Activated naive CD8-positive, alpha-beta T cell treated with anti-CD3 and anti-CD28 coated beads, Interleukin-2, amount 10 ng/mL, durations not matched to agents 7 days and 5 days (primary cell): ENCODE results near the gene TNFRSF21. TPM values are rescaled to one million over a fixed set of nuclear protein-coding genes. Genes with fewer than 3 reads are reported as not detected.
"Not testable (repeated sequence)": the region's sequence is repeated elsewhere in the genome, so short reads cannot be mapped to it uniquely, and the experiment has no call there.

Source experiments
- ATAC-seq: fragments of 150-1000 bp; cut with Tn5 transposase; one replicate; pipeline ENCODE4 v1.10.0; 2021; ENCODE audit warnings: low read depth, moderate library complexity
- POLR2A ChIA-PET: fragments of 350-600 bp; sonication (Branson Sonifier 250); formaldehyde crosslinking; loops from one replicate; lab custom pipeline; 2021; ENCODE audit warnings: antibody characterized with exemption; lab: Charles Lee
- DNase-seq: peaks from one replicate; pipeline ENCODE4 v3.0.0; 2021
- H3K27ac Mint-ChIP-seq: one replicate; pipeline ENCODE4 v1.8.0; 2022; ENCODE audit warnings: mild to moderate bottlenecking, mixed read lengths
- H3K27me3 Mint-ChIP-seq: one replicate; pipeline ENCODE4 v1.8.0; 2022; ENCODE audit warnings: mild to moderate bottlenecking, moderate library complexity, mixed read lengths
- H3K36me3 Mint-ChIP-seq: one replicate; pipeline ENCODE4 v1.8.0; 2021; ENCODE audit warnings: mild to moderate bottlenecking, mixed read lengths
- H3K4me1 Mint-ChIP-seq: one replicate; pipeline ENCODE4 v1.8.0; 2021; ENCODE audit warnings: mixed read lengths
- H3K4me3 Mint-ChIP-seq: one replicate; pipeline ENCODE4 v1.8.0; 2022; ENCODE audit warnings: mild to moderate bottlenecking, moderate library complexity, mixed read lengths
- H3K9me3 Mint-ChIP-seq: one replicate; pipeline ENCODE4 v1.8.0; 2021; ENCODE audit warnings: mixed read lengths
- total RNA-seq, 2 experiments: library from RNA; stranded (reverse); gene quantifications; one replicate each; pipeline ENCODE4 v1.2.3, GENCODE V29; 2021

TNFRSF21 gene
- total RNA-seq, 2 experiments from 2014 or later: 0.62 to 0.83 TPM

DNA sequence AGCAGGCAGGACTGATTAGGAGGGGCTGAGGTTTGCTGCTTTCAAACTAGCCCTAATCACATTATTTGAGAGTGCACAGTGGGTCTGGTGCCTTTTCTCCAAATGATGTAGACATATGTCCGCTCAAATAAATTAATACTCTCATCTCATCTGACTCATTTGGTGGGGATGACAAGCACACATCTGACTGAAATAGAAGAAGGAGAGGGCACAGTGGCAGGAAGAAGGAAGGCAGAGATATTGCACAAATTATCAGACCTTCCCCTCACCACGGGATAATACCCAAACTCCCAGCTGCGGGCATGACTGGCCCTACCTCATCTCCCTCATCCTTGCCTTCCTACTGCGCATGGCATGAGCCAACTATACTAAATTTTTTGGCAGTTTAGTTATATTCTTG lies 33.9 kb upstream of the TNFRSF21 start:
- POLR2A ChIA-PET: no interaction called here
- Mint-ChIP-seq H3K9me3 (no peaks in the 10 kb centered on the region), H3K4me1 (no peaks in the 10 kb centered on the region), H3K4me3 (no peak overlapping the region), H3K27me3 (peaks cover 27% of the 10 kb centered on the region), H3K27ac (no peak overlapping the region), H3K36me3 (no peaks in the 10 kb centered on the region)
- ATAC-seq (no peak), DNase-seq (no peak)

GRCh38 chr6:47342824-47343223 lies 33.1 kb upstream of the TNFRSF21 start:
- Mint-ChIP-seq H3K27me3 (peaks cover 26% of the 10 kb centered on the region), H3K27ac (no peak overlapping the region), H3K36me3 (no peaks in the 10 kb centered on the region), H3K9me3 (no peaks in the 10 kb centered on the region), H3K4me1 (no peaks in the 10 kb centered on the region), H3K4me3 (no peak overlapping the region)
- no peak for DNase-seq
- ATAC-seq: no peak
- POLR2A ChIA-PET: no interaction called here

DNA sequence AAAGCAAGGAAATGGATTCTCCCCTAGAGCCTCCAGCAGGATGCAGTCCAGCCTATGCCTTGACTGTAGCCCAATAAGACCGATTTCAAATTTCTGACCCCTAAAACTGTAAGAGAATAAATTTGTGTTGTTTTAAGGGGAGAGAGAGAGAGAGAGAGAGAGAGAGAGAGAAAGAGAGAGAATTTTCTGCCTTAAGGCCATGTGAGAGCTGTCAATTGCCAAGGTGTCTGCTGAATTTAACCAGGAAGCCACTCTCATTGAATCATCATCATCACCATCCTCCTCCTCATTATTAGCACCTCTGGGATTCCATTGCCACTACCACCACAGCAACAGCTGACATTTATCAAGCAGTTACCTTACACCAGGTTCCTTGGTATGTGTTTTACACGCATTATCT lies 27.8 kb upstream of the TNFRSF21 start:
- Mint-ChIP-seq H3K4me3 (no peak overlapping the region), H3K27me3 (peaks cover 19% of the 10 kb centered on the region), H3K9me3 (peaks cover 2% of the 10 kb centered on the region), H3K4me1 (no peaks in the 10 kb centered on the region), H3K36me3 (no peaks in the 10 kb centered on the region), H3K27ac (no peak overlapping the region)
- DNase-seq (no peak), ATAC-seq (no peak)
- POLR2A ChIA-PET: no interaction called here

DNA sequence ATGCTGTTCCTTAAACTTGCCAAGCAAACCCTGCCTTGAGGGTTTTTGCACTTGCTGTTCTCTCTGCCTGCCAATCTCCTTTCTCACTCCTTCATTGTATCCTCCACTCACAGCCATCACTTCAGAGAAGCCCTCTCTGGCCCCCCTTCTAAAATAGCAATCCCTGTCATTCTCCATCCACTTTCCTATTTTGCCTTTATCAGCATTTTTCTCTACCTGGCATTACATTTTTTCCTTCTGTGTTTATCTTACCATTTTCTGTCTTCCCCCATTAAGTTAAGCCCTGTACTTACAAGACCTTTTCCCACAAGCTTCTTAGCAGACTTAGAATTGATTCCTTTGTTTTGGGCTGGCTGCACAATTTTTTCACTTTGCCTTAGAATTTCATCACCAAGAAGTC lies 26.6 kb upstream of the TNFRSF21 start:
- Mint-ChIP-seq H3K9me3 (peaks cover 4% of the 10 kb centered on the region), H3K27ac (no peak overlapping the region), H3K4me1 (no peaks in the 10 kb centered on the region), H3K4me3 (no peak overlapping the region), H3K36me3 (no peaks in the 10 kb centered on the region), H3K27me3 (peaks cover 26% of the 10 kb centered on the region)
- DNase-seq (no peak), ATAC-seq (no peak)
- POLR2A ChIA-PET: no interaction called here

- DNase-seq: no peak
- POLR2A ChIA-PET: no interaction called here
- no peak overlapping the region for H3K4me3 Mint-ChIP-seq
- peaks cover 2% of the 10 kb centered on the region for H3K36me3 Mint-ChIP-seq
- peaks cover 28% of the 10 kb centered on the region for H3K27me3 Mint-ChIP-seq
- H3K9me3 Mint-ChIP-seq: peaks cover 4% of the 10 kb centered on the region
- H3K27ac Mint-ChIP-seq: no peak overlapping the region
- no peak for ATAC-seq
- H3K4me1 Mint-ChIP-seq: no peaks in the 10 kb centered on the region
Observed at GRCh38 chr6:47335466-47335865, 25.8 kb upstream of the TNFRSF21 start.

DNA sequence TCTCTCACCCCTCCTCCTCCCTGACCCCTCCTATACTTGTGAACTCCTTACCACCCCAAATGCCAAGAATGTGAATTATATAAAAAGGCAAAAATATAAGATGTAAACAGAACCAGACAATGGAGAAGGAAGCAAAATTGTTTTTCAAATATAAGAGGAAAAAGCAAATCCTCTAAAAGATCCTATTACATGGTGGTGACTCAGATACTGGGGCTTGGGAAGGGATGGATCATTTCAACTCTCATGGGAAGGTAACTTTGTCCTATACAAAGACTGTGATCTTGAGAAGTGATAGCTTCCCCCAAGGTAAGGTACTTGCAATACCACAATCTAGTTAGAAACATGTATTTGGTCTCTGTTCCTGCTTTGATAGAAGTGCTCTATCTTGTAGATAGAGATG lies 24.6 kb upstream of the TNFRSF21 start:
- POLR2A ChIA-PET: no interaction called here
- no peak overlapping the region for H3K4me3 Mint-ChIP-seq
- ATAC-seq (no peak), DNase-seq (no peak)
- H3K27ac Mint-ChIP-seq: no peak overlapping the region
- H3K36me3 Mint-ChIP-seq: peaks cover 2% of the 10 kb centered on the region
- H3K9me3 Mint-ChIP-seq: peaks cover 4% of the 10 kb centered on the region
- H3K27me3 Mint-ChIP-seq: peaks cover 26% of the 10 kb centered on the region
- peaks cover 2% of the 10 kb centered on the region for H3K4me1 Mint-ChIP-seq

DNA sequence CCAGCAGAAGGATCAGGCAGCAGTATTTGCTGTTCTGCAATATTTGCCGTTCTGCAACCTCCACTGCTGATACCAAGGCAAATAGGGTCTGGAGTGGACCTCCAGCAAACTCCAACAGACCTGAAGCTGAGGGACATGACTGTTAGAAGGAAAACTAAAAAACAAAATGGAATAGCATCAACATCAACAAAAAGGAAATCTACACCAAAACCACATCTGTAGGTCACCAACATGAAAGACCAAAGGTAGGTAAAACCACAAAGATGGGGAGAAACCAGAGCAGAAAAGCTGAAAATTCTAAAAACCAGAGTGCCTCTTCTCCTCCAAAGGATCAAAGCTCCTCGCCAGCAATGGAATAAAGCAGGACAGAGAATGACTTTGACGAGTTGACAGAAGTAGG lies 18.9 kb upstream of the TNFRSF21 start:
- DNase-seq, ATAC-seq, H3K36me3 Mint-ChIP-seq, POLR2A ChIA-PET, H3K9me3 Mint-ChIP-seq: not testable (repeated sequence)
- peaks cover 15% of the 10 kb centered on the region for H3K4me1 Mint-ChIP-seq
- peak overlapping the region; percentile 59 for H3K4me3 Mint-ChIP-seq
- peak overlapping the region; percentile 8 for H3K27ac Mint-ChIP-seq
- H3K27me3 Mint-ChIP-seq: peaks cover 17% of the 10 kb centered on the region

DNA sequence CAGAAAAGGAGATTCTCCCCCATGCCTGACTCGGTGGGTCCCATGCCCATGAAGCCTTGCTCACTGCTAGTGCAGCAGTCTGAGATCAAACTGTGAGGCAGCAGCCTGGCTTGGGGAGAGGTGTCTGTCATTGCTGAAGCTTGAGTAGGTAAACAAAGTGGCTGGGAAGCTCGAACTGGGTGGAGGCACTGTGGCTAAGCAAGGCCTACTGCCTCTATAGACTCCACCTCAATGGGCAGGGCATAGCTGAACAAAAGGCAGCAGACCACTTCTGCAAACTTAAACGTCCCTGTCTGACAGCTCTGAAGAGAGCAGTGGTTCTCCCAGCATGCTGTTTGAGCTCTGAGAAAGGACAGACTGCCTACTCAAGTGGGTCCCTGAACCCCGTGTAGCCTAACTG lies 18.4 kb upstream of the TNFRSF21 start:
- DNase-seq: peak; percentile 28
- H3K27ac Mint-ChIP-seq, H3K36me3 Mint-ChIP-seq, H3K9me3 Mint-ChIP-seq, POLR2A ChIA-PET: not testable (repeated sequence)
- Mint-ChIP-seq H3K4me1 (peaks cover 15% of the 10 kb centered on the region), H3K27me3 (peaks cover 17% of the 10 kb centered on the region), H3K4me3 (peak overlapping the region; percentile 4)
- peak; percentile 54 for ATAC-seq

DNA sequence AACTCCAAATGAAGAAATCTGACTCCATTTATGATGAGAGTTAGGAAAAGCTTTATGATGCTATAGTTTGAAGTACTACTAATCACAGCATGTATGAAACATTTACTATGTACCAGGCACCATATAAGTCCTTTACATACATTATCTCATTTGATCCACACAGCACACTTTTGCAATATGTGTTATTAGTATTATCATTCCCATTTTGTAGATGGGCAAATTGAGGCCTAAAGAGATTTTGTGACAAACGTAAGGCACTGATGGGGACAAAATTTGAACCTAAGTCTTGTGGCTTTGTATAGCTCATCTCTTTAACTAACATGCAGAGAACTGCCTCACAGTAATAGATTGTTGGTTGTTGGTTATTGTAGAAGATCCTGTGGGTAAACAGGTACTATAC lies 14.2 kb upstream of the TNFRSF21 start:
- no peak overlapping the region for H3K27ac Mint-ChIP-seq
- peaks cover 4% of the 10 kb centered on the region for H3K36me3 Mint-ChIP-seq

GRCh38 chr6:47323321-47323720 lies 13.6 kb upstream of the TNFRSF21 start:
- no peaks in the 10 kb centered on the region for H3K9me3 Mint-ChIP-seq
- H3K4me1 Mint-ChIP-seq: peaks cover 10% of the 10 kb centered on the region
- H3K4me3 Mint-ChIP-seq: no peak overlapping the region
- POLR2A ChIA-PET: no interaction called here
- H3K27ac Mint-ChIP-seq: no peak overlapping the region
- peaks cover 14% of the 10 kb centered on the region for H3K27me3 Mint-ChIP-seq
- peaks cover 4% of the 10 kb centered on the region for H3K36me3 Mint-ChIP-seq
- ATAC-seq: no peak
- no peak for DNase-seq

More for the DNA sequence above, 14.2 kb upstream of the TNFRSF21 start:
- no peak overlapping the region for H3K4me3 Mint-ChIP-seq
- no peak for DNase-seq
- no peak for ATAC-seq
- H3K4me1 Mint-ChIP-seq: peaks cover 15% of the 10 kb centered on the region
- H3K27me3 Mint-ChIP-seq: peaks cover 14% of the 10 kb centered on the region
- POLR2A ChIA-PET: no interaction called here
- H3K9me3 Mint-ChIP-seq: no peaks in the 10 kb centered on the region

GRCh38 chr6:47321577-47321976 lies 11.9 kb upstream of the TNFRSF21 start:
- Mint-ChIP-seq H3K27ac (peak overlapping the region; percentile 75), H3K9me3 (no peaks in the 10 kb centered on the region), H3K4me3 (peak overlapping the region; percentile 66), H3K4me1 (peaks cover 8% of the 10 kb centered on the region), H3K27me3 (peaks cover 19% of the 10 kb centered on the region), H3K36me3 (peaks cover 4% of the 10 kb centered on the region)
- POLR2A ChIA-PET: no interaction called here
- ATAC-seq: peak; percentile 36
- no peak for DNase-seq

- Mint-ChIP-seq H3K27me3 (peaks cover 23% of the 10 kb centered on the region), H3K4me1 (peaks cover 8% of the 10 kb centered on the region), H3K4me3 (no peak overlapping the region), H3K36me3 (peaks cover 4% of the 10 kb centered on the region), H3K27ac (no peak overlapping the region), H3K9me3 (no peaks in the 10 kb centered on the region)
- no peak for DNase-seq
- no peak for ATAC-seq
- POLR2A ChIA-PET: no interaction called here
Observed at GRCh38 chr6:47319867-47320266, 10.2 kb upstream of the TNFRSF21 start.

GRCh38 chr6:47319382-47319781 lies 9.7 kb upstream of the TNFRSF21 start:
- Mint-ChIP-seq H3K27ac (no peak overlapping the region), H3K9me3 (no peaks in the 10 kb centered on the region), H3K27me3 (peaks cover 24% of the 10 kb centered on the region), H3K36me3 (peaks cover 4% of the 10 kb centered on the region), H3K4me3 (no peak overlapping the region), H3K4me1 (peaks cover 8% of the 10 kb centered on the region)
- no peak for ATAC-seq
- no peak for DNase-seq
- POLR2A ChIA-PET: no interaction called here

GRCh38 chr6:47318236-47318989 lies 8.7 kb upstream of the TNFRSF21 start:
- Mint-ChIP-seq H3K27me3 (peaks cover 27% of the 10 kb centered on the region), H3K36me3 (peaks cover 4% of the 10 kb centered on the region), H3K4me3 (no peak overlapping the region), H3K9me3 (no peaks in the 10 kb centered on the region), H3K27ac (no peak overlapping the region), H3K4me1 (peaks cover 8% of the 10 kb centered on the region)
- POLR2A ChIA-PET: no interaction called here
- ATAC-seq (no peak), DNase-seq (no peak)
